Measurements from ENCODE around the gene IL10RB.

IL10RB gene

DNA sequence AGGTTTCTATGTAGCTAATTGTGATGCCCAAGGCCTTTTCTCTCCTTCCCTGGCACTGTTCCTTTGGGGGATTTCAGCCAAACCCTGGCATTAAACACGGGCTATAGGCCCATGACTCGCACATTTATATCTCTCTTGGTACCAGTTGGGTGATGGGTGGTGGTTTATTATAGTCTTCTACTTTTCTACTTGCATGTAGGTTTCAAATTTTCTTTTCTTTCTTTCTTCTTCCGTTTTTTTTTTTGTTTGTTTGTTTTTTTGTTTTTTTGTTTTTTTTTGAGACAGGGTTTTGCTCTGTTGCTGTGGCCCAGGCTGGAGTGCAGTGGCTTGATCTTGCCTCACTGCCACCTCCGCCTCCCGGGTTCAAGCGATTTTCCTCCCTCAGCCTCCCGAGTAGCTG is 1.1 kb downstream of the IL10RB start:
- peak; percentile 13 for DNase-seq (ENCODE audit: low spot score)

DNA sequence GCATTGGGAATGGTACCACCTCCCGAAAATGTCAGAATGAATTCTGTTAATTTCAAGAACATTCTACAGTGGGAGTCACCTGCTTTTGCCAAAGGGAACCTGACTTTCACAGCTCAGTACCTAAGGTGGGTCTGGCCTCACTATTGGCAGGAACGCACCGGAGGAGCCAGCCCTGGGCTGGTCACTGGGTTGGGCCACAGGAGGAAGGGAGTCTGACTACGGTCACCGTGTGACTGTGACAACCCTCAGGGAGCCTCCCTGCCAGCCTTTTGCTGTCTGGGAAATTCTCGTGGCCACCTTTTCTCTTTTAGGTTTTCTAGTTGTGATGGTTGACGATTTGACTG is 2.2 kb downstream of the IL10RB start:
- no peak for DNase-seq (ENCODE audit: low spot score)

DNA sequence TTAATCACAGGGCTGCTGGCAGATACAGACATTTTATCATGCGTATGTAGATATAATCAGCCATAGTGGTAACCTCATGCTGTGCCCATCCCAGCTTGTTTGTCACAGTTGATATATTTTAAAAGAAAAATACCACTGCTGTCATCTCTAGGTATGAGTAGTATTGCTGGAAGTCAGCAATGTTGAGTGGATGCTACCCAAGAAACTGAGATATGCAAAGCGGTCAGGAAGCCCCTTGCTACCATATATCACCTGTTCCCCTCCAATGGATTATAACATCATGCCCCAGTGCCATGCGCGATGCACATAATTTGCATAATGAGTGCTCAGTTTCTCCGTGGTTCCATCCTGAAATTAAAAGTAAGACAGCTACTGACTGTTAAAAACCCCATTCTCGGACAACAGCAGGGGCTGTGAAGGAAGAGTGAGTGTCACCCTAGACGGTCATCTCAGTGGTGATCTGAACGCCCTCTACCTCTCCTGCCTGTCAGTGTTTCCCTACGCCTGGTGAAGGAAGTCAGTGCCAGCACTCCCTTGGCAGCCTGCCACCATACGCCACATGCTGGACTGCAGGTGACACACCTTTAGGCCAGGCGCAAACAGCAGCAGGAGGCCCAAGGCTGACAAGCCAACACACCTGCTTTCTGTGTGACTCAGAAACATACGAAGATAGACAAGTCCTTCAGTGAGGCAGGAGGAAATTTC is 2.7 kb downstream of the IL10RB start:
- DNase-seq (ENCODE audit: low spot score): no peak

DNA sequence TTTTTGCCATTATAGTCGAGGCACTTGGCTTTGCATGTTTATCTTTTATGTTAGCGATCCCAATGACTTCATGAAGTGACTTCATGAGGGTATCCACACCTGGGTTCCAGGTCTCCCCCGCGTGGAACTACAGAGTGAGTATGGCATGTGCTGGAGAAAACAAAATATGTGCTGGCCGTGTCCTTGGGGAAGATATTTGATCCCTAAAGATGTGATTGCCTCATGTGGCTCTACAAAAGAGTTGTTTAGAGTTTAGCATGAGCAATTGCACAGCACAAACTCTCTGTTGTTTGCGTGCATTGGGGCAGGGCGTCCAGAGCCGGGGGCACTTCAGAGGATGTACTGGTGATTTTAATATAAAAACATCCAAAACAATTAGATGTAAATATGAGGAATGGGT is 4.8 kb downstream of the IL10RB start:
- no peak for DNase-seq (ENCODE audit: low spot score)

DNA sequence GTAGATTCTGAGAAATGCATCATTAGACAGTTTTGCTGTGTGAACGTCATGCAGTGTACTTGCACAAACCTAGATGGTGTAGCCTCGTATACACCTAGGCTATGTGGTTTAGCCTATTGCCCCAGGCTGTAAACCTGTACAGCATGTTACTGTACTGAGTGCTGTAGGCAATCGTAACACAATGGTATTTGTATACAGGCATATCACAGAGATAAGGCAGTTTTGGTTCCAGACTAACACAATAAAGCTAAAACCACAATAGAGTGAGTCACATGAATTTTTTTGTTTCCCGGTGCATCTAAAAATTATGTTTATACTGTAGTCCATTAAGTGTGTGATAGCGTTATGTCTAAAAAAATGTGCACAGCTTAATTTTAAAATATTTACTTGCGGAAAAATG is 6.9 kb downstream of the IL10RB start:
- no peak for DNase-seq (ENCODE audit: low spot score)

DNA sequence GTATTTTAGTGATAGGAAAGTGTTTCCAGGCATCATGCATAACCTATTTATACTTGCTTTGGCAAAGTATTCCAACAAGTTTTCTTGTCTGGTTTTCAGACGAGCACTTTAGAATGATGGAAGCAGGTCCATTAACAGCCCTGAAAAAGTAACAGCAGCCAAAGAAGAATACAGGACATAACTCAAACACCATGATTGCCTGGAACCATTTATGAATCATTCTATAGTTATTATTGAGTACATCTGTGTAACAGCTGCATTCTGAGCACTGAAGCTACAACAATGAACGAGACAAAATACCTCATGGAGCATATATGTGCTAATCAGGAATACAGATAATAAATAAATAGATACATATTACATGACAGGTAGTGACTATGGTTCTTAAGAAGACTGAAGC is 12.6 kb downstream of the IL10RB start:
- DNase-seq (ENCODE audit: low spot score): no peak

DNA sequence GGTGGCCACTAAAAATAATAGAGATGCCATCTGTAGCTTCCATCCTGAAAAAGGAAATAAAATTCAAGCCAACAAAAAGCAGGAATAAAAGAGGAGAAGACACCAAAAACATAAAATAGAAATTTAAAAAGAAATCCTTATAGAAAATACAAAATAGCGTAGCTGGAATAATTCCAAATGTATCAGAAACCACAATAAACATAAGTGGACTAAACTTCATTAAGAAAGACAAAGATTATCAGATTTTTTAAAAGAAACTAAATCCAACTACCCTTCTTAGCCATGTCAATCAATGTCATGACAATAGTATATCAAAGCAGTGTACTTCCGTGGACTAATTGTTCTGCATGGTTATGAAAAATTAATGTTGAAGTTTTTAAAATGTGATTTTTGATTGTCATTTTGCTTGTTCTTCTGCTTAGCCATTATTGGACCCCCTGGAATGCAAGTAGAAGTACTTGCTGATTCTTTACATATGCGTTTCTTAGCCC is 13.2 kb downstream of the IL10RB start:
- DNase-seq (ENCODE audit: low spot score): no peak

DNA sequence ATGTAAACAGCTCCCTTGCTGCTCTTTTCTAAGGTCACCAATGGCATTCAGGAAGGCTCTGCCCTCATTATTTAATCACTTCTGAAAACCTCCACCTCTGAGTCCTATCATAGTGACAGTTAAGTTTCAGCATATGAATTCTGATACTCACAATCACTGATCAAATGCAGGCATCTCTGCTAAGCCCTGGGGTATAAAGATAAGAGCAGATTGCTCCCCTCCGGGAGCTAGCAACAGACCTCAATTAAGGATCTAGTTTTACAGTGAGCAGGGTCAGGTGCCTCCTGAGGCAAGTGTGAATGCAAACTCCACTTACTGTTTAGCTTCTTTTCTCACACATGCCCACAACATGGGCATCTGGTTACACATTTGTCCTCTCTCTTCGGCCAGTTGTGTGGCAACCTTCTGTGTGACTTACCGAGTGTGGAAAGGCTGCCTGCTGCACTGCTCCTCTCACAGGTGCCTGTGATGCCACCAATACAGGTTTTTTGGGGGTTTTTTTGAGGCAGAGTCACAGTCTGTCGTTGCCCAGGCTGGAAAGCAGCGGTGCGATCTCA is 15.0 kb downstream of the IL10RB start:
- DNase-seq (ENCODE audit: low spot score): no peak

DNA sequence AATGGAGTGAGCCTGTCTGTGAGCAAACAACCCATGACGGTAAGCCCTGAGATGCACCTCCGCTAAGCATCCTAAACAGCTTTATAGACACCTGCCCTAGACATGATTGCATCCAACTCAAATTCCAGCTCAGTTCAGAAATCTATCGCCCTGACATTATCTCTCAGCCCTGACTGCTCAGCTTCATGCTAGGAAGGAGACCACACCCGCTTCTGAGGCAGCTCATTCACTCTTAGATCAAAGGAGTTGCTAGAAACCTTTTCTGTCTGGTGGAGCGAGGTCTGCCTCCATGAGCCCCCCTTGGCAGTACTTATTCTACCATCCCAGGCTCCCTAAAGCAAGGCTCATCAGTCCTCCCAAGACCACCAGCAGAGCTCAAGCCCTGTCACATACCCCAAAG is 17.0 kb downstream of the IL10RB start:
- no peak for DNase-seq (ENCODE audit: low spot score)

DNA sequence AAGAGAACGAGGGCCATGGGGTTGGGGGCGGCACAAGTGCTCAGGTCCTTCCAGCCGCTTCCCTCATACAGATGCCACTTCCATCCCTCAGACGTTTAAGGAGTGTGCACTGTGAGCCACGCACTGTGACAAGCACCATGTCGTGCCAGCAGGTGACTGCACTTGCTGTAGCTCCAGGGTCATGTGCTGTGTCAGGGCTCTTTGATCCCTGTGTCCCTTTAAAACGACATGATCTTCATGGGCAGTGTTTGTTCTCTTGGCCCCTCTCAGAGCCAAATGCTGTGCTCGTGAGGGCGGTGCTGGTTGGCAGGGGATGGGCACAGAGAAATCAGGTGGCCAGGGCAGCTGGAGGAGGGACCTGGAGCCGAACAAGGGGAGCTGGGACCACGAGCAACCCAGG is 19.9 kb downstream of the IL10RB start:
- no peak for DNase-seq (ENCODE audit: low spot score)

DNA sequence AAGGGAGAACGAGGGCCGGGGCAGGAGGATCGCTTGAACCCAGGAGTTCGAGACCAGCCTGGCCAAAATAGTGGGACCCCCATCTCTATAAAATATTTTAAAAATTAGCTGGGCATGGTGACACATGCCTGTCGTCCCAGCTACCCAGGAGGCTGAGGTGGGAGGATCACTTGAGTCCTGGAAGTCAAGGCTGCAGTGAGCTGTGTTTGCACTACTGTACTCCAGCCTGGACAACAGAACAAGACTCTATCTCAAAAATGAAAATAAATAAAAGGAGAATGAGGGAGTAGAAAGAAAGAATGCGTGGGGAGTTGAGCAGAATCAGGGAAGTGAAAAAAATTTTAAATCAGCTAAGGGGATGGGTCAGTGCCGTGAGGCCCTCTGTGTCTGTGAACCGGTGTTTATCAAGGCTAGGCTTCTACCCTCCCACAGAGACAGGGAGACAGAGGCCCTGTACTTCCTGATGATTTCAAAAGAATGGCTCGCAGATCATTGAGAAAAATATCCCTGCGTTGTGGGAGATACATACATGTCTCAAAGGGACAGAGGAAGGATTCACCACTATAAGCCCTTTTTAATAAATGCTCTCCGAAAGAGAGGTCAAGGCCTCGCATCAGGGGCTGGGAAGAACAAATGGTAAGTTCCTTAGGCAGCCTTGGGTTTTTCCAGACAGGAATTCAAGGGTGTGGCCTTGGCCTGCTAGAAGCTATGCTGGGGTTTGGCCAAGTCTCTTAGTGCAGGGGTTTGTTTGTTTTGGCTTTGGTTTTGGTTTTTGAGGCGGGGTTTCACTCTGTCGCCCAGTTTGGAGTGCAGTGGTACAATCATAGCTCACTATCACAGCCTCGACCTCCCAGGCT is 20.7 kb downstream of the IL10RB start:
- peak; percentile 60 for DNase-seq (ENCODE audit: low spot score)

DNA sequence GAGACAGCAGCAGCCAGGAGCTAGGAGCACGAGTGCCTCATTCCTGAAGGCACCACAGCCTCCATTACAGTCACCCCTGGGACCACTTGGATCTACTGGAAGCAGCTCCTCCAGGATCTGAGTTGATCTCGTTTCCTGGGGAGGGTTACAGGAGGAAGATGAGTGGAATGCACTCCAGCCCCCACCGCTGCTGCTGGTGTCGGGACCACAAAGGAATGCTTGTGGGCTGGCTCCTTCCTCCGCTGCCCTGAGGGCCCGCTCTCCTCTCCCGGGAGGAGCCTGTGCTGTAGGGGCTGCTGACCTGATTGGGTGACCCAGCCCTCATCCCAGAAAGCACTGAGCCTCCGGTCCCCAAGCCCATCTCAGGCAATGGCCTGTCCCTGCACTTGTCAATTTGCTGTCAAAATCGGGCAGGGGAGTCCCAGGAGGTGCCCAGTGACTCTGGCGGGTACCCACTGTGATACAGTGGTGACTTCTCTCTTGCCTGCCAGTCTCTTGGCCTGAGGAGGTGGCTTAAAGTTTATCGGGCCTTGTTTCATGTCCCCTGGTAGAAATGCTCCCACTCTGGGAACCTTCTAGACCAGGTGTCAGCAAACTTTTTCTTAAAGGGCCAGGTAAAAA is 23.1 kb downstream of the IL10RB start:
- peak; percentile 71 for DNase-seq (ENCODE audit: low spot score)

DNA sequence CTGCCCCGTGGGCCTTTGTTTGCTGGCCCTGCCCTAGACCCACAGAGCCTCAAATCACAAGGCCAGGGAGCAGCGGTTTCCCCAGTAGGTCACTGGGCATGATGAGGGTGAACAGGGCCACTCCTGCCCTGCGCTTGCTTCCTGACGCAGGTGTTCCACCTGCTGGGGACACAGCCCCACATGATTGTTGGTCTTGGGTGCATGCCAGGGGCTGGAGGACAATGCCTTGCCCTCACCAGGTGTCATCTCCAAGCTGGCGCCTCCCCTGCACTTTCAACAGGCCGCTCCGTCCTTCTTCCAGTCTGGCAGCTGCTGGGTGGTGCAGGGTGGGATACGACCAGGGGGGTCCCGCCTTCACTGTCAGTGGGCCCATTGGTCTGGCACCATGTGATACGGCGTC is 24.3 kb downstream of the IL10RB start:
- DNase-seq (ENCODE audit: low spot score): no peak

DNA sequence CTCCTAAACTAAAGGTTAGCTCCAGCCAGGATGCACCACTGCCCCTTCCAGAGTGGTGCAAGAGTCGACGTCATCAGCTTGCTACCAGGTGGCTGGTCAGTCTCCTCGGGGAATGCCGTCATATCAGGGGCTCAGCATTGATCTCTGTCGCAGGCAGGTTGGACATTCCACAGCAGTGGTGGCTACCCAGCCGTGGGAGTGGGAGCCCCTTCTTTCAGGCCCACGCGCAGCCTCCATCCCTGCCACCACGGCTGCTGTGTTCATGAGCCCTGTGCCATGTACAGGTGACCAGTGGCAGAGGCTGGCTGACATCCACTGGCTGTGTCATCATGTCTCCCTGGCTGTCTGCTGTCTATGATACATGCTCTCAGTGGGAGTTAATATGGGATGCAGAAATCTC is 25.5 kb downstream of the IL10RB start:
- DNase-seq (ENCODE audit: low spot score): no peak

DNA sequence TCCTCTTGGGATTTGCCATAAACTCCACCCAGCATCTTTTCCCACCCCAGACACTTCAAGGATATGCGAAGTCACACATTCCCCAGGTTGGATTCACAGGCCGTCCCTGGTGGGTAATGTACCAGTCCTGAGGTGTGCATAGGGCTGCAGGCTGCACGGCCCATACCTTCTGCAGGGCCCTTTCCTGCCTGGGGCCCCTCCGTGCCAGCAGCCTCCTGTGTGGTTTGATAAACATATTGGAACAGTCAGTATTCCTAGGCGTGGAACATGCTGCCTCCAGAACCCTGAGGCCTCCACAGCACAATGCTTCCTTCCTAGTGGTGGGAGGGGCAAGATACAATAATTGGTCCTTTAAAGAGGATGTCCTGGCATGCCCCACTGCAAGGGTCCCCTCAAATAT is 26.6 kb downstream of the IL10RB start:
- no peak for DNase-seq (ENCODE audit: low spot score)

DNA sequence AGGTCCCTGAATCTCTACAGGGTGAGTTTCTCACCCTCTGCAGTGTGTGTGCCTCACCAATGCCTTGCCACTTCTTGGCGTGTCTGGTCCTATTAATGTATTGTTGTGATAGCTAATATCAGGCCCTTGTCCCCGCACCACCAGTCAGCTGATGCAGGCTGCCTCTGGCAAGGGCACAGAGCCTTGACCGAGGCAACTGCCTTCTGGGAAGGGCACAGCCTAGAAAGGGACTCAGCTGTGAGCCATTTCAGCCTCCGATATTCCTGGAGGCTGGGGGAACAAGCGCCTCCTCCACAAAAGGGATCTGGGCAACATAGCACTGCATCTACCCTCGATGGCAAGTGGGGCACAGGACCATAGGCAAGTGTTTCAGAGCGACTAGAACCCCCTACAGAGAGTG is 27.0 kb downstream of the IL10RB start:
- DNase-seq (ENCODE audit: low spot score): no peak

DNA sequence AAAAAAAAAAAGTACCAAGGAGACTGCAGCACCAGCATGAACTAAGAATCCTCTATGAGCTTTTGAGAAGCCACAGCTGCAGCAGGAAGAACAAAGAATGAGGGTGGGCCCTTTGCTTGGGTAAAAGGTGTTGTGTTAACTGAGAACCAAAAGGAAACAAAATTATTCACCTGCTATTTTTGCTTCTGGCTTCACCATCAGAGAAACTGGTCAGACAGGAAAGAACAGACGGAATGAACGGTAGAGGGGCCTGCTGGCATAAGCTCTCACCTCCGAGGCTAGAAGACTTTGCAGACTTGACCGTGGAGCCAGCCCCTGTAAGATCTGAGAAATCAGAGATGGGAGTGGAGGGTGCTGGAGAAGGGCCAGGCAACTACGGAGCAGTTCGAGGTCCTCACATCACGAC is 27.6 kb downstream of the IL10RB start:
- DNase-seq (ENCODE audit: low spot score): no peak

DNA sequence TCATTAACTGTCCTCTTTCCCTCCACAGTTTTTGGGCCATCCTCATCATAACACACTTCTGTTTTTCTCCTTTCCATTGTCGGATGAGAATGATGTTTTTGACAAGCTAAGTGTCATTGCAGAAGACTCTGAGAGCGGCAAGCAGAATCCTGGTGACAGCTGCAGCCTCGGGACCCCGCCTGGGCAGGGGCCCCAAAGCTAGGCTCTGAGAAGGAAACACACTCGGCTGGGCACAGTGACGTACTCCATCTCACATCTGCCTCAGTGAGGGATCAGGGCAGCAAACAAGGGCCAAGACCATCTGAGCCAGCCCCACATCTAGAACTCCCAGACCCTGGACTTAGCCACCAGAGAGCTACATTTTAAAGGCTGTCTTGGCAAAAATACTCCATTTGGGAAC is 30.0 kb downstream of the IL10RB start:
- DNase-seq (ENCODE audit: low spot score): no peak

DNA sequence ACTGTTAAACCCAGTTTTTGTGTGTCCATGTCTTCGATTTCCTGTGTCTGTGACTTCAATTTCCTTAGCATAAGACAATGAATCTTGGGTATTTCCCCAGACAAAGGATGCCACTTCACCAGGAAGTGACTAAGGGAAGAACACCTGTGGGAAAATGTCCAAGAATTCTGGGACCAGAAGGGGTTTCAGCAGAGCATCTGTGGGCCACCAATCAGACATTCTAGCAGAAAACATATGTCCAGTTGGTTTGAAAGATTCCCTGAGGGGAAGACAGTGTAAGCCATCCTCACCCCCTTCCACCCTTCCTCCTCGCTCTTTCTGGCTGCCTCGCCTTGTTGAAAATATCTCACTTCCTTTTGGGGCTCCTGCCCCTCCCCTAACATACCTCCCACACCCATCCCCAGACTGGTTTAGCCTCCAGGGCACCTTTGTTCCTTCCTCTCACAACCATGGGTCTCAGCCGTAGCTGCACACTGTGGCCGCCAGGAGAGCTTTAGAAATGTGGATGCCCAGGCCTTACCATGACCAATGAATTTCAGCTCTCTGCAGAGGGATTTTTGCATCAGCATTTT is 33.1 kb downstream of the IL10RB start:
- no peak for DNase-seq (ENCODE audit: low spot score)

DNA sequence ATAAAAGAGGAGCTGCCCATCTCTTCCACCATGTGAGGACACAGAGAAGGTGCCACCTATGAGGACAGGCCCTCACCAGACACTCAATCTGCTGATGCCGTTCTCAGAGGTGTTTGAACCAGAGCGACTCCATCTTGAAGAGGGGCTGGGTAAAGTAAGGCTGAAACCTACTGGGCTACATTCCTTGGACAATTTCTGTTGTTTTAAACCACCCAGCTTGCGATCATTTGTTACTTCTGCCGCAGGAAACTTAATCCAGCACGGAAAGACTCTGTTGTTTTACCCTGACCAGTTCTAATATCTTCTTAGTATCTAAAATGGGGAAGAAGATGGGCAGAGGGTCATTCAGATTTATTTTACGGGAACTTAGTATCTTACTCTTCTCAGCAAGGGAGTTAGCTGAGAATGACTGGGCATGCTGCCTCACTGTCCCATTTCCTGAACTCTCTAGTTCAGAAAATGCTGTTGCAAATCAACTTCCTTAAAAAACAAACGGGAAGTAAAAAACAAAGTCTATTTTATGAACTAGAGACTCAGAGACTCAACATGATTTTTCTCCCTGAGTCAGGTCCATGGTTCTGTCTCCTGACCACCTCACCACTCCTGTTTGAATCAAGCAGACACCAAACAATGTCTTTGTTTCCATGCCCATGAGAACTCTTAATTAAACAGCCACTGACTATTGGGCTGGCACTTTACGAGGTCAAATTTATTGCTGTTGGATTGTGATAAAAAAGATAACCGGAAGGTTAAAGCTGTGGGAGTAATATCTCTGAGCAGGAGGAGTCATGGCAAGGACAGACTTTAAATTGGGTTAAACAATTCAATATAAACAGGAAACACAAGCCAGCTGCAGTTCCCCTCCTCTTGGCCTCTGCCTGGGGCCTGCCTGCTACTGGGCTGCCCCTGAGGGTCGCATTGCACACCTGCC is 34.8 kb downstream of the IL10RB start:
- DNase-seq (ENCODE audit: low spot score): no peak

DNA sequence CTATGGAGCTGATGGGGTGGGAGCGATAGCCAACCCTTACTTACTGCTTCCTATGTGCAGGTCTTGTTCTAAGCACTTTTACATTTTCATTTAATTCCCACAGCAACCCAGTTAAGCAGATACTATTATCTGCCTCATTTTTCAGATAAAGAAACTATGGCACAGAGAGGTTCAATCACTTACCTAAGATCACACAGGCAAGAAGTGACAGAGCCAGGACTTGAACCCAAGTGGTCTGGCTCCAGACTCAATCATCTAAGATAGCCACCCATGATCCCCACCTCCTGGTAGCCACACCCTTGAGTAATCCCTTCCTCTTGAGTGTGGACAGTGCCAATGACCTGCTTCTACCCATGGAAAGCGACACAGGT is 35.5 kb downstream of the IL10RB start:
- no peak for DNase-seq (ENCODE audit: low spot score)
